ENCODE results near the gene CD207.
A peak's percentile ranks its signal among the peaks of the same experiment; 100 is the strongest.

CD207 gene

GRCh38 chr2:70795164-70795995, 40.2 kb downstream of the CD207 start:
- DNase-seq (ENCODE audit: low read depth in 3 of 3, low spot score in 1 of 3): no peak

DNA sequence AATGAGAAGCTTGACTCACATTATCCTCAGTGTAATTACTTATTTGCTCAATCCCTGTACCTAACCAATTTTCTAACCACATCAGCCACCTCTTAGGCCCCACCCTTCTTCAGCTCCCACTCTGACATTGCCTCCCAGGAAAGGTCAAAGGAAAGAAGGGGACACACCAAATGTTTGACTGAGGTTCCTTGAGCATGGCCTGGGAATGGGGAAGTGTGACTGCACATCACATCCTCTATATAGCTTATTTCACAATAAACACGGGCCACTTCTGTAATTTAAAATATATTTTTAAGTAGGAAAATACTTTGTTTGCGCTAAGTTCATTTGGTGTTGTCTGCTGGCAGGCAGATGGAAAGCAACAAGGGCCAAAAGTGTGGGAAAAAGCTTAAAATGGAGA, 42.2 kb downstream of the CD207 start:
- no peak for DNase-seq (ENCODE audit: low read depth in 3 of 3, low spot score in 1 of 3)

DNA sequence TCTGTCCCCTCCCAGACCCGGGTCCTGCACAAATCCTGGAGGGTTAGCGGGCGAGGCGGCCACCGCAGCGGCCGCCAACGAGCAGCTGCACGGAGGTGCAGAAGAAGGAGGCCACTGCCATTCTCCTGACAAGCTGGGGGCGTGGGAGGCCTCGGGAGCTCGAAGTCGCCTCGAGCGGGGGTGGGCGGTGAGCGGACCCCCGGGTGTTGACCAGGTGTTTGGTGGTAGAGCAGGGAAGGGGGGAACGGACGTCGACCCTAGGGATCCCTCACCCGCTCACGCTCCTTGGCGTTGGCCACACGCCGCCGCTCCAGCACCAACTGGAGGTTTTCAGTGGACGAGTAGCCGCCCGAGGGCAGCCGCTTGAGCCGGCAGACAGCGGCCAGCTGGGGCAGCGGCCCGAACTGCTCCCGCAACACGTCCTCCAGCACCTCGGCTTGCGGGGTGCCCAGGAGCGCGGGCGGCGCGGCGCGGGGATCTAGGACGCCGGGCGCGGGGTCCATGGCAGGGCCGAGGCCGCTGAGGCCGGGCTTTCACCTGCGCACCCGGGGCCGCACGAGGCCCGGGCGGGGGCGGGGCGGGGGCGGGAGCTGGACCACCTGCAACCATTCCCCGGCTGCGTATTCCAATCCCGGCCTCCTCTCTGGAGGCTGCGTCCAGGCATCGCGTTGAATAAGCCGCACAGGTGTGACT, 45.3 kb downstream of the CD207 start, which contains the start of gene FIGLA:
FIGLA (minus strand) TSS at position 508 of the 693 bp plus-strand sequence; CDS start at position 503, 5 bp downstream.
- DNase-seq (ENCODE audit: low read depth in 3 of 3, low spot score in 1 of 3): no peak

DNA sequence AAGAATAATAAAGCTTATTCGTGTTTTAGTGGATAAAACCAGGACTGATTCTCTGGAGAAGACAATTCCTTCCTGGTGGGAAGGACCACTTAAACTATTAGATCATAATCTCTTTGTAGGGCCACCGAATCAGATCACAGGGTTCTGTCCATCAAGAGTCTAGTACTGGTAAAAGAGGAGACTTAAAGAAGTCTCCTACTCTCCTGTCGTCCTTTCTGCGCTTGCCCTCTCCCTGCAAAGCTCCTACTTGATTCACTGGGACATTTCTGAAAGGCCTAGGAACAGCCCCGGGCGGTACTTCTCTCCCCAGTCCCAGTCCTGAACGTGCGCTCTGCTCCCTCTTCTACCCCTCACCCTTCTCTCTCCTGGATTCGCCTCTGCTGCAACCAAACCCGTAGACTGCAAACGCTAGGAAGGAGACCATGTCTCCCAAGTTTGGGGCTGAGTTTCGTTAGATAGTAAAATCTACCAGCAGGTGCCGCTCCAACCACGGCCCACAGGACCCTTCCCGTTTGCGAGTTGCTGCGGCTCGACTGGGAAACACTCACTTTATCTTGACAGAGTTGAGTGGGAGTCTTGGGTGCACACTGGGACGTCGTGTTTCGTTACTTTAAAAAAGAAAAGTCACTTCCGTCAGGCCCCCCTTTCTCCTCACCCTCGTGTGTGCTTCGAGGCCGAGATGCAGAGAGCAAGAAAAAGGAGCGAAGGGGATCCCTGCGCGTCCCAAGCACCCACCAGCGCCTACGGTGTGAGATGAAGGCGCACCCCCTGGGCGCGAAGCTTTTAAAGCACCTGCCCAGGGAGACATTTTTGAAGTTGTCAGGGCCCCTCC, 46.1 kb downstream of the CD207 start:
- DNase-seq (ENCODE audit: low read depth in 3 of 3, low spot score in 1 of 3): peak in 2 of 3 donors; percentile 37 to 51

- DNase-seq (ENCODE audit: low read depth in 3 of 3, low spot score in 1 of 3): peak in 2 of 3 donors; percentile 10 to 14
Observed at GRCh38 chr2:70785137-70785911, 50.3 kb downstream of the CD207 start.

GRCh38 chr2:70784320-70784719, 51.3 kb downstream of the CD207 start:
- DNase-seq (ENCODE audit: low read depth in 3 of 3, low spot score in 1 of 3): no peak

Data from stimulated activated CD4-positive, alpha-beta T cell treated with anti-CD3 and anti-CD28 coated beads, TNF-alpha, amount 100 ng/mL, for 1 hour (primary cell).